ENCODE results near the gene CAPN5.

- TF ChIP-seq CTCF (IDR thresholded peaks at IDR 0.05; ENCODE audit: low read length) (no peak), EZH2 (IDR thresholded peaks at IDR 0.05; ENCODE audit: borderline replicate concordance, low read length) (no peak)
Measured at GRCh38 chr11:77052518-77052917, 14.3 kb upstream of the CAPN5 start.
